ENCODE measurements around the gene CNGA2.

Gene CNGA2

DNA sequence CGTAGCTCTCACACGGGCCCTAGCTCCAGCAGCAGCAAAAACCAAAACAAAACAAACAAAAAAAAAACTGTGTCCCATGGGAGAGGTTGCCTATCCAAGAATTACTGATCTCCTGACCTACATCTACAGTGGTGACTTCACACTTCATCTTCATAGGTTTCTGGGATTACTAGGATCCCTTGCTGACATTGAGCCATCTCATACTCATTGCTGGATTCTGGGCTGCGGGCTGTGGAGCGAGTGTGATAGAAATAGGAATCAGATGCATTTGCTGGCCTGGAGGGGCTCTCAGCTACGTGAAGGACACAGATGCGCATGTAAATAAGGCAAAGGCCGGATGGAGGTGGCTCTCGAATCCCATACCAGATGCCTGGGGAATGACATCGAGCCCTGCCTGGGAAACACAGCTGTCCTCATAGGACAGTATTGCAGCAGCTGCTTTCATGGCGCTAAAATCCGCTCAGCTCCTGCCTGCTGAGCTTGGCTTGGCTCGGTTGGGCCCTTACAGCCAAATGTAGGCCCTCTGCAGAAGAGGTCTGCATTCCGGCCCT, 41.7 kb downstream of the CNGA2 start:
- 65 to 86% methylated on average over 5 to 8 of the region's 13 CpGs for WGBS, 2 experiments (ENCODE audit: insufficient coverage in 2 of 2)
- H3K27ac ChIP-seq (ENCODE audit: low read depth, low read length, severe bottlenecking) = no peak overlapping the region
- H3K4me3 ChIP-seq (ENCODE audit: extremely low read depth, insufficient read depth, low read length, poor library complexity, severe bottlenecking) = no peak overlapping the region
- H3K36me3 ChIP-seq (ENCODE audit: control insufficient read depth, insufficient read depth, low read length) = no peaks in the 10 kb centered on the region
- no peaks in the 10 kb centered on the region for H3K9me3 ChIP-seq (ENCODE audit: control insufficient read depth, low read length)
- no peaks in the 10 kb centered on the region for H3K4me1 ChIP-seq (ENCODE audit: control insufficient read depth, insufficient read depth, low read length, poor library complexity, severe bottlenecking)

GRCh38 chrX:151776936-151777335, 42.4 kb downstream of the CNGA2 start:
- Histone ChIP-seq H3K36me3 (ENCODE audit: control insufficient read depth, insufficient read depth, low read length) (no peaks in the 10 kb centered on the region), H3K27ac (ENCODE audit: low read depth, low read length, severe bottlenecking) (no peak overlapping the region), H3K4me3 (ENCODE audit: extremely low read depth, insufficient read depth, low read length, poor library complexity, severe bottlenecking) (no peak overlapping the region), H3K4me1 (ENCODE audit: control insufficient read depth, insufficient read depth, low read length, poor library complexity, severe bottlenecking) (no peaks in the 10 kb centered on the region), H3K9me3 (ENCODE audit: control insufficient read depth, low read length) (no peaks in the 10 kb centered on the region)
- 67 to 83% methylated on average over 2 of the region's 5 CpGs for WGBS, 2 experiments (ENCODE audit: insufficient coverage in 2 of 2)

GRCh38 chrX:151779258-151779657, 44.7 kb downstream of the CNGA2 start:
- Histone ChIP-seq H3K27ac (ENCODE audit: low read depth, low read length, severe bottlenecking) (no peak overlapping the region), H3K4me1 (ENCODE audit: control insufficient read depth, insufficient read depth, low read length, poor library complexity, severe bottlenecking) (no peaks in the 10 kb centered on the region), H3K4me3 (ENCODE audit: extremely low read depth, insufficient read depth, low read length, poor library complexity, severe bottlenecking) (no peak overlapping the region), H3K36me3 (ENCODE audit: control insufficient read depth, insufficient read depth, low read length) (no peaks in the 10 kb centered on the region), H3K9me3 (ENCODE audit: control insufficient read depth, low read length) (no peaks in the 10 kb centered on the region)
- WGBS, 2 experiments (ENCODE audit: insufficient coverage in 2 of 2) = 80 to 88% methylated on average over 1 of the region's 4 CpGs

GRCh38 chrX:151780621-151781020, 46.1 kb downstream of the CNGA2 start:
- no peak overlapping the region for H3K4me3 ChIP-seq (ENCODE audit: extremely low read depth, insufficient read depth, low read length, poor library complexity, severe bottlenecking)
- no peaks in the 10 kb centered on the region for H3K9me3 ChIP-seq (ENCODE audit: control insufficient read depth, low read length)
- H3K36me3 ChIP-seq (ENCODE audit: control insufficient read depth, insufficient read depth, low read length) = no peaks in the 10 kb centered on the region
- H3K4me1 ChIP-seq (ENCODE audit: control insufficient read depth, insufficient read depth, low read length, poor library complexity, severe bottlenecking) = no peaks in the 10 kb centered on the region
- H3K27ac ChIP-seq (ENCODE audit: low read depth, low read length, severe bottlenecking) = no peak overlapping the region
- 80 to 89% methylated on average over 1 to 4 of the region's 4 CpGs for WGBS, 2 experiments (ENCODE audit: insufficient coverage in 2 of 2)

- no peak overlapping the region for H3K4me3 ChIP-seq (ENCODE audit: extremely low read depth, insufficient read depth, low read length, poor library complexity, severe bottlenecking)
- no peaks in the 10 kb centered on the region for H3K4me1 ChIP-seq (ENCODE audit: control insufficient read depth, insufficient read depth, low read length, poor library complexity, severe bottlenecking)
- 92 to 93% methylated on average over 3 to 5 of the region's 6 CpGs for WGBS, 2 experiments (ENCODE audit: insufficient coverage in 2 of 2)
Observed at GRCh38 chrX:151789179-151789800, 54.7 kb downstream of the CNGA2 start.

DNA sequence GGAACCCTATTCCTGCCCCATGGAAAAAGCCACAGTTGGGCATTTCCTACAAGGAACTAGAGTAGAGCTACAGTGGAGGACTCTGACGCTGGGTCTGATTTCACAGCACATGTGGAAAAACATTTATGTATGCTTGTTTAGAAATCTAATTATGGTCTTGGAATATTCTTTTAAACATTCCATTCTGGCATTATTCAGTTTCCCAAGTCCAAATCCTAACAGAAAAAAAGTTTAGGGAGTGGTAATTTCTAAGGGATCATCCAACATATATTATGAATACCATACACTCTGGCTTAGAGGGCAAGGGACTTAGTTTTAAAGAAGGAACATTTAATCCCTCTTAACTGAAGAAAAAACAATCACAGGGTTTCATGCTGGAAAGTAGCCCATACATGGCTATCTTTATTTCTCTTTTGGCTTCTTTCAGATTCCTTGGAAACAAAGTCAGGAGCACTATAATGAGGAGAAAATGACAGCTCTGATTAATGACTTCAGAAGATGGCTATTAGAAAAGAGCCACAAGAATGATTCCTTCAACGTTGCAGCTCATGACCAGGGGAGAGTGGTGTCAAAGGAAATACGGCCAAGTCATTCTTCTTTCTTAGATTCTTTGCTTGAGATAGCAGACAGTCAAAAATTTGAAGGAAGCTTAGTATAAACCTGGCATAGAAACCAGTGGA, 56.1 kb downstream of the CNGA2 start:
- H3K4me1 ChIP-seq (ENCODE audit: control insufficient read depth, insufficient read depth, low read length, poor library complexity, severe bottlenecking) = no peaks in the 10 kb centered on the region
- 86% methylated on average over 1 of the region's 3 CpGs; no CpG with 5 or more reads in 1 of the 2 experiments for WGBS, 2 experiments (ENCODE audit: insufficient coverage in 2 of 2)
- no peak overlapping the region for H3K4me3 ChIP-seq (ENCODE audit: extremely low read depth, insufficient read depth, low read length, poor library complexity, severe bottlenecking)
- no peaks in the 10 kb centered on the region for H3K36me3 ChIP-seq (ENCODE audit: control insufficient read depth, insufficient read depth, low read length)
- H3K9me3 ChIP-seq (ENCODE audit: control insufficient read depth, low read length) = no peaks in the 10 kb centered on the region
- H3K27ac ChIP-seq (ENCODE audit: low read depth, low read length, severe bottlenecking) = no peak overlapping the region

More at GRCh38 chrX:151789179-151789800, 54.7 kb downstream of the CNGA2 start:
- Histone ChIP-seq H3K27ac (ENCODE audit: low read depth, low read length, severe bottlenecking) (no peak overlapping the region), H3K36me3 (ENCODE audit: control insufficient read depth, insufficient read depth, low read length) (no peaks in the 10 kb centered on the region), H3K9me3 (ENCODE audit: control insufficient read depth, low read length) (no peaks in the 10 kb centered on the region)

GRCh38 chrX:151791961-151792360, 57.4 kb downstream of the CNGA2 start:
- H3K4me1 ChIP-seq (ENCODE audit: control insufficient read depth, insufficient read depth, low read length, poor library complexity, severe bottlenecking) = no peaks in the 10 kb centered on the region
- no peaks in the 10 kb centered on the region for H3K9me3 ChIP-seq (ENCODE audit: control insufficient read depth, low read length)
- H3K4me3 ChIP-seq (ENCODE audit: extremely low read depth, insufficient read depth, low read length, poor library complexity, severe bottlenecking) = no peak overlapping the region
- H3K27ac ChIP-seq (ENCODE audit: low read depth, low read length, severe bottlenecking) = no peak overlapping the region
- no peaks in the 10 kb centered on the region for H3K36me3 ChIP-seq (ENCODE audit: control insufficient read depth, insufficient read depth, low read length)
- 85% methylated on average over 2 to 3 of the region's 3 CpGs for WGBS, 2 experiments (ENCODE audit: insufficient coverage in 2 of 2)

DNA sequence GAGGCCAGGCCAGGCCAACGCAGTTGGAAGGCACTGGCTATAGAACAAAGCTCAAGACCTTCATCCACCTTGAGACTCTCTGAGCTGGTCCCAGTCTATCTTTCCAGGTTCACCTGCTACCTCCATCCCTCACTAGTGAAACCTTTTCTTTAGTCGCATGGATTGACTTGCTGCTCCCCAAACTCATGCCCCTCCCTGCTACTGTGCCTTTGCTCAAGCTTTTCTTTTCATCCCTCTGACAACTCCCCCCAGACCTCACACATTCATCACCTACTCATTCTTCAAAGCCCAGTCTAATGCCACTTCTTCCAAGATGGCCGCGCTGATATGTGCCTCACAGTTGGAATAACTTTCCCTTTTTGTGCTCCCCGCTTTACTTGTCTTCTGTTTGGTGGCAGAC, 58.0 kb downstream of the CNGA2 start:
- no peaks in the 10 kb centered on the region for H3K4me1 ChIP-seq (ENCODE audit: control insufficient read depth, insufficient read depth, low read length, poor library complexity, severe bottlenecking)
- H3K9me3 ChIP-seq (ENCODE audit: control insufficient read depth, low read length) = no peaks in the 10 kb centered on the region
- H3K4me3 ChIP-seq (ENCODE audit: extremely low read depth, insufficient read depth, low read length, poor library complexity, severe bottlenecking) = no peak overlapping the region
- H3K36me3 ChIP-seq (ENCODE audit: control insufficient read depth, insufficient read depth, low read length) = no peaks in the 10 kb centered on the region
- no peak overlapping the region for H3K27ac ChIP-seq (ENCODE audit: low read depth, low read length, severe bottlenecking)
- 82% methylated on average over 1 of the region's 5 CpGs; no CpG with 5 or more reads in 1 of the 2 experiments for WGBS, 2 experiments (ENCODE audit: insufficient coverage in 2 of 2)

DNA sequence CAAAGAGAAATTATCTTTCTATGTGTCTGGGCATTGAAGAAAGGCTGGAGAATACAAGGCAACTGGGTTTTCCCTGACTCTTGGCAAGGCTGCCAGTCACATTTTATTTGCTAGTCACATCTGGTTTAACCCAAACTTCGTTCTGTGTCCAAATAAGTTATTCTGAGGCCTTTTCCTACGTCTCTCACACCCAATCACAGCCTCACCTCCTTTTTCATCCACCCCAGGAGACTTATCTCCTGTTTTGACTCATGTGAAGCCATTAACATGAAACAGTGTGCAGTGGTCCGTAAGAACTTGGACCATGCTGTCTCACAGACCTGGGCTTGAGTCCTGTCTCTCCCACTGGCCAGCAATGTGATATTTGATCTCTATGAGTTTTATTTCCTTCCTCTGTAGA, 59.3 kb downstream of the CNGA2 start:
- Histone ChIP-seq H3K4me1 (ENCODE audit: control insufficient read depth, insufficient read depth, low read length, poor library complexity, severe bottlenecking) (no peaks in the 10 kb centered on the region), H3K4me3 (ENCODE audit: extremely low read depth, insufficient read depth, low read length, poor library complexity, severe bottlenecking) (no peak overlapping the region), H3K27ac (ENCODE audit: low read depth, low read length, severe bottlenecking) (no peak overlapping the region), H3K36me3 (ENCODE audit: control insufficient read depth, insufficient read depth, low read length) (no peaks in the 10 kb centered on the region), H3K9me3 (ENCODE audit: control insufficient read depth, low read length) (no peaks in the 10 kb centered on the region)
- 85% methylated on average over 2 of the region's 3 CpGs; no CpG with 5 or more reads in 1 of the 2 experiments for WGBS, 2 experiments (ENCODE audit: insufficient coverage in 2 of 2)

All from mesodermal cell (in vitro differentiated cells).